OCI-M1 (cell line): ENCODE results near the gene CD37.

Experiments
- DNase-seq: peaks from one replicate; lab custom pipeline; 2025; lab: John Stamatoyannopoulos, UW

Gene CD37

GRCh38 chr19:49378512-49378911 lies 43.3 kb downstream of the CD37 start:
- no peak for DNase-seq

DNA sequence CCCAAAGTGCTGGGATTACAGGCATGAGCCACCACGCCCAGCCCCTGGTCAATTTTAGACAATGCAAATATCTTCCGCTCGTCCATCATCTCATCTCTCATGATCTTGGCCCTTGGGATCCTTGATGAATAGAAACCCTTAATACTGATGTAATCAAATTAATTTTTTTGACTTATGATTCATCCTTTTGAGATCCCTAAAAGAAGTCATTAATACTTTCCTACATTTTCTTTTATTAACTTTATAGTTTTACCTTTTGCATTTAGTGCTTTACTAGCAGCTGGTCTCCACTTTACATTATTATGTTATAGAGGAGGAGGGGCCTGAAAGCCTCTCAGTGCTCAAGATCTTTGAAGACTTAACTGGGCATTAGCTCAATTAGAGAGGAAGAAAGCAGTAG lies 45.2 kb downstream of the CD37 start:
- DNase-seq: no peak

- no peak for DNase-seq
These were observed 47.4 kb downstream of the CD37 start for GRCh38 chr19:49382639-49383038.

DNA sequence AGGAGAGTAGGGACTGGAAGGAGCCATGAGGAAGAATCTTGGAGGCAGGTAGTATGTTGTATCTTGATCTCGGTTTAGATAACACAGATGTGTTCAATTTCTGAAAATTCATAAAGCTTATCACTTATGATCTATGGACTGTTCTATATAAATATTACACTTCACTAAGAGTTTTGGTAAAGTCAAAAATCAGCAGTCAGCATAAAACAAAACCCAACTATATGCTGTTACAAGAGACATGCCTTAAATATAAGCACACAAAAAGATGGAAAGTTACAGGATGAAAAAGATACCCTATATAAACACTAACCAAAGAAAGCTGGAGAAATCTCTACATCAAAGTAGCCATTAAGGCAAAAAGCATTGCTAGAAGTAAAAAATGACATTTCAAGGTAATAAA lies 48.4 kb downstream of the CD37 start:
- DNase-seq: no peak

DNA sequence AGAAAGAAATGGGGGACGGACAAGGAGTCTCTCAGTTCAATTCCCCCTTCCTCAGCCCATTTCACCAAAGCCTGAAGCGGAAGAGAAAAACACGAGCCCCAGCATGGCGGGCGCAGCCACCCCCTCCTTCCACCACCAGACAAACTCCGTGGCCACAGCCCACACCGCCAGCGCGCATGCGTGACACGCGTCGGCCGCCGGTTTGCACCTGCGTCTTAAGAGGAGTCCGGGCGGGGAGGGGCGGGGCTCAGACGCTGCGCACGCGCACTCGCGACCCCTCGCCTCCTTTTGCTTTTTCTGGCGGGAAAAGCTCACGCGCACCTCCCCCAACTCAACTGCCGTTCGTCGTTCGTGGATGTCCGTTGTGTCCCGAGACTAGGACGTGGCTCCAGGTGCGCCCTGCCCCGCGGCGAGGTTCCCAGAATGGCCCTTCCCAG lies 52.7 kb downstream of the CD37 start, which contains the start of gene KASH5:
TSS of gene KASH5 (plus strand) at position 314 of the 437 bp plus-strand sequence. CDS start 2,635 bp downstream, outside the sequence.
- no peak for DNase-seq

- DNase-seq: no peak
These were observed 54.2 kb downstream of the CD37 start for GRCh38 chr19:49389406-49389805.
